Loucy (cell line): ENCODE measurements around the gene CLEC18C.
"Not testable (repeated sequence)": the region's sequence is repeated elsewhere in the genome, so short reads cannot be mapped to it uniquely, and the experiment has no call there.

ENCODE experiments used
- CTCF ChIP-seq: fragments of 200-600 bp; sonication (generic); conservative IDR thresholded peaks from 2 replicates; pipeline ENCODE4 v1.5.1; 2014; ENCODE audit warnings: mild to moderate bottlenecking, antibody characterized with exemption, low read length
- EZH2phosphoT487 ChIP-seq: fragments of 200-600 bp; IDR thresholded peaks from 2 replicates; pipeline ENCODE4 v1.6.1; 2018; ENCODE audit warnings: antibody characterized with exemption, mild to moderate bottlenecking, moderate library complexity, borderline replicate concordance

- TF ChIP-seq CTCF, EZH2phosphoT487: not testable (repeated sequence)
Measured at GRCh38 chr16:70198666-70199065, 25.1 kb downstream of the CLEC18C start.
